Keratinocyte (primary cell): ENCODE data around the gene IFNA7.
A peak's percentile ranks its signal among the peaks of the same experiment; 100 is the strongest.
"Not testable (repeated sequence)": the region's sequence is repeated elsewhere in the genome, so short reads cannot be mapped to it uniquely, and the experiment has no call there.

Experiments
- CTCF ChIP-seq, 3 experiments: IDR thresholded peaks in 1 of 3; conservative IDR thresholded peaks in 1 of 3; optimal IDR thresholded peaks in 1 of 3; 2 replicates in 2 of 3; 3 replicates in 1 of 3; pipeline versions ENCODE3 to v1.5.1; 2011; ENCODE audit warnings: low read length in 3 of 3, mild to moderate bottlenecking in 3 of 3, moderate library complexity in 2 of 3, control low read depth in 1 of 3, inconsistent platforms in 1 of 3; ENCODE audit not compliant: insufficient read depth in 2 of 3; ENCODE audit errors: extremely low read depth in 1 of 3
- EZH2 ChIP-seq: IDR thresholded peaks from one replicate; pipeline ENCODE4 v1.6.1; 2012; ENCODE audit warnings: inconsistent platforms, mild to moderate bottlenecking, low read length, moderate library complexity

GRCh38 chr9:21194867-21195776 lies 6.9 kb downstream of the IFNA7 start:
- peak; percentile 6 to 47 (median 27) for TF ChIP-seq CTCF (optimal IDR thresholded peaks at IDR 0.05 in 1 of 3, IDR thresholded peaks at IDR 0.05 in 1 of 3, conservative IDR thresholded peaks at IDR 0.05 in 1 of 3; ENCODE audit: extremely low read depth in 1 of 3, insufficient read depth in 2 of 3, low read length in 3 of 3)
- not testable (repeated sequence) for TF ChIP-seq EZH2
